ENCODE results near the gene LIFR.
A peak's percentile ranks its signal among the peaks of the same experiment; 100 is the strongest.
"Not testable (repeated sequence)": the region's sequence is repeated elsewhere in the genome, so short reads cannot be mapped to it uniquely, and the experiment has no call there.

The LIFR gene

GRCh38 chr5:38579105-38579504 lies 22.7 kb upstream of the LIFR start:
- no peak for DNase-seq

GRCh38 chr5:38576961-38577684 lies 20.7 kb upstream of the LIFR start:
- DNase-seq: no peak

- no peak for DNase-seq
Measured at GRCh38 chr5:38576442-38576841, 20.0 kb upstream of the LIFR start.

- no peak for DNase-seq
Measured at GRCh38 chr5:38575476-38575875, 19.0 kb upstream of the LIFR start.

- no peak for DNase-seq
Measured at GRCh38 chr5:38574009-38574408, 17.6 kb upstream of the LIFR start.

GRCh38 chr5:38573521-38573920 lies 17.1 kb upstream of the LIFR start:
- DNase-seq: no peak

GRCh38 chr5:38569180-38569579 lies 12.7 kb upstream of the LIFR start:
- DNase-seq: no peak

- DNase-seq: not testable (repeated sequence)
Measured at GRCh38 chr5:38567306-38567705, 10.9 kb upstream of the LIFR start.

- no peak for DNase-seq
Measured at GRCh38 chr5:38563624-38564023, 7.2 kb upstream of the LIFR start.

GRCh38 chr5:38562444-38563210 lies 6.2 kb upstream of the LIFR start:
- DNase-seq: no peak

GRCh38 chr5:38559428-38559827 lies 3.0 kb upstream of the LIFR start:
- no peak for DNase-seq

GRCh38 chr5:38557792-38558191 lies 1.3 kb upstream of the LIFR start:
- DNase-seq: no peak

- DNase-seq: no peak
Measured at GRCh38 chr5:38557308-38557710, 863 bp upstream of the LIFR start.

GRCh38 chr5:38556088-38556598 lies 303 bp downstream of the LIFR start:
- peak in 3 of 5 donors; percentile 9 to 16 (median 9) for DNase-seq

- no peak for DNase-seq
Measured at GRCh38 chr5:38555354-38556087, 925 bp downstream of the LIFR start.

- DNase-seq: no peak
Measured at GRCh38 chr5:38554861-38555260, 1.6 kb downstream of the LIFR start.

GRCh38 chr5:38554403-38554802 lies 2.0 kb downstream of the LIFR start:
- no peak for DNase-seq

GRCh38 chr5:38553001-38553521 lies 3.4 kb downstream of the LIFR start:
- DNase-seq: no peak

GRCh38 chr5:38551030-38552017 lies 5.1 kb downstream of the LIFR start:
- no peak for DNase-seq

- DNase-seq: no peak
Measured at GRCh38 chr5:38548064-38548759, 8.2 kb downstream of the LIFR start.

GRCh38 chr5:38547257-38547656 lies 9.2 kb downstream of the LIFR start:
- no peak for DNase-seq

All from T-helper 1 cell (primary cell).